ENCODE data around the gene PODN.

PODN gene

DNA sequence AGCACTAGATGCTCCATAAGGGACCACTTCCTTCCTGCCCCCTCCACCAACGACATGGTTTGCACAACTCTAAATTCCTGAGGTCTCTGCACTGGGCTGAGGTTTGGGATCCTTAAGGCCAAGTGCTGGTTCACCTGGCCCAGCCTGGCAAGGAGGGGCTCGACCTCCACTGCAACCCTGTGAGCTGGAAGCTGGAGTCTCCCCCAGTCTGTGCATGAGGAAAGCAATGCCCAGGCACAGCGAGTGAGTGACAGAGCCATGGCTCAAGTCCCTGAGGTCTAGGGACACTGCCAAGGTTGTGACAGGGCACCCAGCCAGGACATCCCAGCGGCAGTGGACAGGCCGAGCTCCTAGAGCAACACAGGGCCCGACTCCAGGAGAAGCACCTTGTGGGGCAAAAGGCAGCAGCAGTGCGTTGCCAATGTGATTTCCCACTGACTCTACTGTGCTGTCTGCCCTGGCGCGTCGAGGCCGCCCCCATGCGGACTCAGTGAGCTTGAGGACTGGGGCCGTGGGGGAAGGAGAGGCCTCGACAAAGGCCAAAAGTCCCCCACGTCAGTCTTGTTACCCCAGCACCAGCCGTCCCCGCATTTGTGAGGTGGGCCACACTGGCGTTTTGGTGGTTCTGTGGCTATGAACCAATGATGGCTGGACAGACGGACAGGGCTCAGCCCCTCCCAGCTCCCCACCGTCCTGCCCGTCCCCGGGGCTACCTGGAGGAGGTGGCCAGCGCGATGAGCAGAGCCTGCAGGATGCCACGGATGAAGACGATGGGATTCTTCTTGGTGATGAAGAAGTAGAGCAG, 30.0 kb downstream of the PODN start:
- DNase-seq: peak; percentile 40

DNA sequence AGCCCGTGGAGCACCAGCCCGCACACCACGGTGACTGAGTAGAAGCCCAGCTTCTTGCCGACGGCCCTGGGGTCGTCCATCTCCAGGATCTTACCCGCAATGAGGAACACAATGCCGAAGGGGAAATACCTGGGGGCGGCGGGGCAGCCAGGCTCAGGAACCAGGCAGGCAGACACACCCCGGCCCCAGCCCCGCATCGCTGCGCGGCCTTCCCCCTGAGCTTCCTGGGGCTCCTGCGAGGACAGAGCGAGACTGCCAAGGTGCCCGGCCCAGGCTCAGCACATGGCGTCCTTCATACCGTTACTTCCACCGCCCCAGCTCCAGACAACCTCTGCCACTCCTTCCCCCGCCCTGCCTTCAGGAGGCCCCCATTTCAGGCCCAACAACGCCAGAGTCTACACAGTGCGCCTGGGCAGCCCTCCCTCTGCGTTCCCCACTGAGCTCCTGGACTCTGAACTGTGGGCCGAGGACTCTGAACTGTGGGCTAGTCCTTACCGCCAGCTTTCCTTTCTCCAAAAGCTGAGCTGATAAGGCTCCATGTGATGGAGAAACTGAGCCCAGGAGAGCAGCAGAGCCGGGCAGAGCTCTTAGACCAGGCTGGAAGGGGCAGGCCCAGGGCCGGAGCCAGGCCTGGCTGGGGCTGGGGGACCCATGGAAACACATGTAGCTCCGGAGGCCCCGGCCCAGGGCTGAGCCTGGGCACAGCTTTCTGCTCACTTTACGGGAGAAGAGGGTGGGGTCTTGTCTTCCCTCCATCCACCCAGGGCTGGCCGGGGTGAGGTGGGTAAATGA, 30.8 kb downstream of the PODN start:
- no peak for DNase-seq

DNA sequence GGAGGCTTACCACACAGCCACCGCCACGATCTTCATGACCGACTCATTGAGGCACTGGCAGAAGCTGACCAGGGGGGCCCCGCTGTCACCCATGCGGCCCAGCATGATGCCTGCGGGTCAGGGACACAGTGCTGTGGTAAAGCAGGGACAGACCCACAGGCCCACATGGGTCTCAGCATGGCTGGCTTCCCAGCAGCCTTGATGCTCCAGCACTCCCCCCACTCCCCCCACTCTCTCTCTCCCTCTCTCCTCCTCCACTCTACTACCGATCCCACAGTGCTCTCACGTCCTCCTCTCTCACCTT, 31.4 kb downstream of the PODN start:
- DNase-seq: no peak

DNA sequence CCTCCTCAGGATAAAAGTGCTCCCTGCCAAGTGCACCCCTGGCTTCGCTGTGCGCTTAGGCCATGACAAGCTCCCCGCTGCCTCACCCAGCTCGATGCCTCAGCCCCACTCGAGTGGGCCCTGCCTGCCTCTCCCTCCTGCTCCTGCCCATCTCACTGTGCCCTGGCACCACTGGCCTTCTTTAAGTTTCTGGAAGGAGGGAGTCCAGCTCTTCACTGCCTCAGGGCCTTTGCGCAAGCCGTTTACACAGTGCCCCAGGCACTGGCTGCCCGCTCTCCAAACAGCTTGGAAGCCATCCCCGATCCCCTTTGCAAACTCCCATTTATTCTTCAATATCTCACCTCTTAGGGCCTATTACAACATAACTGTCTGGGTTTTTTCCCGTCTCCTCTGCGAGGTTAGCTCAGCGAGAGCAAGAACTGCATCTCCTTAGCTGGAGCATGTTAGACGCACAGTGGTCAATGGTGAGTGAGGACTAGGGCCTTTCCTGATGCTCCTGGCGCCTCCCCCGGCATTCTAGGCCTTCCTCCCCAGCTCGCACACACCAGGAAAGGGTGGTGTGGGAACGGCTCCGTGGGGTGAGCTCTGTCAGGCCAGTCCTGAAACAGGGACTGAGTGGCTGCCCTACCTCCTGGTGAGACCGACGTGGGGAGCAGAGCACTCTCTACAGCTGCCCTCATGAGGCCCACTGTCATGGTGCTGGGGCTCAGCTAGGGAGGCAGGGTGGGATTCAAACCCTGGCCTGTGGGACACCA, 31.9 kb downstream of the PODN start:
- DNase-seq: no peak

DNA sequence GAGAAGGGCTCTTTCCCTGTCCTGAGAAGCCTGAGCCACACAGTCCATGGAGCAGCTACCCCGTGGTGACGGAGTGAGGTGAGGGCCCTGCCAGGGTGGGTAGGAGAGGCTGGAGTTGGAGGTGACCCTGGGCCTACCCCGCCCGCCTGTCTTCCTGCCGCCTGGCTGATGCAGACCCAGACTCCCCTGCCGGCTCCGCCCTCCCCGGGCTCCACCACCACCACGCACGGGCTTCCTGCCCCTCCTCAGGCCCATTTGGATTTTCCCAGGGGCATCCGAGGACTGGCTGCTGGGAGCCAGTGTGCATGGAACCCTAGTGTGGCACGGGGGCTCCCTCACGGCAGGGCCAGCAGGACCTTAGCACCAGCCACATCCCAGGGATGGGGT, 32.5 kb downstream of the PODN start:
- DNase-seq: no peak

DNA sequence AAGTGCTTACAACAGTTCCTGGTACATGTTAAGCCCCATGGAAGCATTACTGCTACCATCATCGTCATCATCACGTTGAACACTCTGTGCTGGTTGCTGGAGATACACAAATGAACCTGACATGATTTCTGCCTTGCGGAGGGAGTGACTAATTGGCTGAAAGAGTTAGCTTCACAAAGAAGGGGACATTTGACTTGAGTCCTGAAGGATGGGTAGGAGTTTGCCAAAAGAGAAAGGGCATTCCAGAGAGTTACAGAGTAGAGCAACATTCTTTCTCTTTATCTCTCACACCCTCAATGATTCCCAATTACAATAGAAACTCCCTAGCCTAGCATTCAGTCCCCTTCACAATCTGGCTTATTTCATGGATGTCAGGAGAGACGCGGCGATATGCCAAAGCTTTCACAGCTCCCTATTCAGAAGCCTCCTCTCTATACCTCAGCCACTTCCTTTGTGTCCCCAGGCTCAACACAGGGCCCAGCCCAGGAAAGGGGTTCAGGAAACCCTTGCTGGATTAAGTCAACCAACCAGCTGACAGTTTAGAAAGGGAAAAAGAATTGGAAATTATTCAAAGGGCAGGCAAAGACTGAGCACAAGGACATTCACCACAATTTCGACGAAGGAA, 42.4 kb downstream of the PODN start:
- DNase-seq: no peak

DNA sequence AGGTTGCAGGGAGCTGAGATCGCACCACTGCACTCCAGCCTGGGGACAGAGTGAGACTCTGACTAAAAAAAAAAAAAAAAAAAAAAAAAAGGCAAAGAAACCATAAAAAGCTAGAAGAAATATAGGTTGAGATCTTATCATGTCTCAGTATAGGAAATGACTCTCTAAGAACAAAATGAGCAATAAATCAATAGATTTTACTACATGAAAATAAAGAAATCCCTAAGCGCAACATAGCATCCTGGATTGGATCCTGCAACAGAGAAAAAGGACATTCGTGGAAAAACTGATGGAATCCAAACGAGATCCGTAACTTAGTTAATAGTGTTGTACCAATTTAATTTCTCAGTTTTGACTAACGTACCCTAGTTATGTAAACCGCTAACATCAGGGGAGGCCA, 45.1 kb downstream of the PODN start:
- DNase-seq: no peak

DNA sequence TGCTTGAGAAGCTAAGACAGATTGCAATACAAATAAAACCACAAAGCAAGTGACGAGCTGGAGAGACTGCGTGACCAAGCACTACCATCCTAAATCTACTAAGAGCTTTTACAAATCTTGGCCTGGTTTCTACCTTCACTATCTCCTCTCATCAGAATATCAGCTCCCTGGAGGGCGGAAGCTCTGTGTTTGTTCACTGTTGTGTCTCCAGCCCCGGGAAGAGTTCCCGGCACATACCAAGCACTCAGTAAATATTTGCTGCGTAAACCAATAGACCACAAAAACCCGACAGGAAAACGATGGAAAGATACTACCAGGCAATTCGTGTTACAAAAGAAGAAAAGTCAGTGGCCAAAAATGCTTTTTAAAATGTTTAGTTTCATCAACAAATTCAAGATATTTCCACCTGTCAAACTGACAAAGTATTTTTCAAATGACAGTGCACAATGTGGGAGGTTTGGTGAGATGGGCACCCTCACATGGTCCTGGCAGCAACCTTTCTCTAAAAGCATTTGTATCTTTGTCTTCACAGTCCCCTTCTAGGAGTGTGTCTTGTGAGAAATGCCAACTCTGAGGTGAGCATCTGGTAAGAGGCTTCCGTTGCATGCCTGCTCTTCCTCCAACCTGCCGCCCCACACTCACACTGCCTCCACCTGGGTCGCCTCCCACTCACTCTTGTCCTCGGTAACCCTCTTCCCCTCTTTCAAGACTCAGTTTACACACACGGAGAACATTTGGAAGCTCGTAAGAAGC, 45.7 kb downstream of the PODN start:
- DNase-seq: no peak

DNA sequence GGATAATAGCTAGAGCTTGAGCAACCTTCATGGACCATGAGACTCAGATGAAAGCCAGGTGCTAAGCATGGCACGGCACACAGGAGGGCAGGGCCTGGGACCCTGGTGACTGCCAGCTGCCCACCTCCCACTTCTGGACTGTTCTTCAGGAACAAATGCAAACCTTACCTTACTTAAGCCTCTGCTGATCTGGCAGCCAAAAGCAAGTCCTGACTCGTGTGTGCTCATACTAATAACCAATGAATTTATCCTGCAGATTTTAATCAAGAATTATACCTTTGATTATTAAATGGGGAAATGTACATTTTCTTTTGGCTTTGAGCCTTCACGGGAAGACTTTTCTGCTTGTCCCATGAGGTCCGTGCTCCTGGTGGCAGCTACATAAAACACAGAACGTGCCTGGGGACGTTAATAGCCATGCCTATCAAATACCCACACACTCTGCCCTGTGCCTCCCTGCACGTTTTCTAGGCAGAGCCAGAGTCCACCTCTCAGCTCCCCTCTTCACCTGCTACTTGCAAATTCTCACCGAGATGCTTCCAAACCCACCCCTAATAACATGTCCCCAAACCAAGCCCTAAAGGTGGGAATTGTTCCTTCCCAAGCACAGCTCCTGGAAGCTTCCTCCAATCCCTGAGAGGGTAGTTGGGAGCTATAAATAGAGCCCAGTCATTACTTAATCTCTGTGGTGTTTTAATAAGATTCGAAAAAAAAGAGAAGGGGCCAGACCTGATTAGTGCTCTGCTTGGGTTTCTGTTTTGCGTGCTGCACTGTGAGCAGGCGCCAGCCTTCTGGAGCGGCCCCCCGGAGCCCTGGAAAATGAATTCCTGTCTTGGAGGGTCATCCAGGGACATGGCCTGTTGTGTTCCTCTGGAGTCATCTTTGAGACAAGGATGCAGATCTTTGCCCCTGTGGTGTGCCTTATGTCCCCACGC, 46.9 kb downstream of the PODN start:
- no peak for DNase-seq

DNA sequence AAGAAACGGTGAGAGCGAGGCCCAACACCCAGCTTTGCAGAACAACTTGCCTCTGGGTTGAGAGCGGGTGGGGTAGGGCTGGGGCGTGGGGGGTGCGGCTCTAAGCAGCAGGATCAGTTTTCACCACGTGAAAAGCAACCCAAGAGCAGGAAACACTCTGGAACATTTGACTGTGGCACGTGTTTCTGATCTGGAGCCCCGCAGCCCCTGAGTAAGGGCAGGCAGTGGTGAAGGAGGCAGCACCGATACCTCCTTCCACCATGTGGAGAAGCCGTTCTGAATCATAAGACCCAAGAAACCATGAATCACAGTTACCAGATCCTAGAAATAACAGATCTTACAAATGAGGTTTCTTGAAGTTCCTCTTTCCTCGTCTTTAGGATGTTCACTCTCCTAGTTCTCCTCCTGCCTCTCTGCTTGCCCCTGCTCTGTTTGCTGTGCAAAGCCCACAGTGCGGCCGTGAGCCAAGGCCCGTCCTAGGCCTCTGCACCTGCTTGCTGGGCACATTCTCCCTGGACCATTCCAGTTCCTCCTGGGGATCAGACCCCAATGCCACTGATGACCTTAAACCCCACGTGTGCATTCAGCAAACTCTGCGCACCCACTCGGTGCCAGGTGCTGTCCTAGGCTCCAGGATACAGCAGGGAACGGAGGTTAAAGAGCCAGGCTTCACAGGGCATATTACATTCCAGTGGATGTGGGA, 48.5 kb downstream of the PODN start:
- no peak for DNase-seq

DNA sequence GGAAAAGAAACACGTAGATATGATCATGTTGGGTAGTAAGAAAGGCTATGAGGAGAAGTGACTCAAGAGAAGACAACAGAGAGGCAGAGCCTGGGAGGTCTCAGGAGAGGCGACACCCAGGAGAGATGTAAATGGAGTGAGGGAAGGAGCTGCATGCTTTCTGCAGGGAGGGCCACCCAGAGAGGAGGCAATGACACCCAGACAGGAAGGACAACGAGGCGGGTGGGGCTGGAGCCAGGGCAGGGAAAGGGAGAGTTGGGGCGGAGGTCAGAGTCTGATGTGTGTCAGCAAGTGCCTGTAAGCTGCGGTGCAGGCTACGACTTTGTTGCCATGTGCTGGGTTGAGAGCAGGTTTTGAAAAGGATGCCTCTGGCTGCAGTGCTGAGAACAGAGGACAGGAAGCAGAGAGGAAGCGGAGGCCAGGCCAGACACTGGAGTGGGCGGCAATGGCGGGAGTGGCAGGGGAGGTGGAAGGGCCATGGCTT, 49.1 kb downstream of the PODN start:
- DNase-seq: no peak

DNA sequence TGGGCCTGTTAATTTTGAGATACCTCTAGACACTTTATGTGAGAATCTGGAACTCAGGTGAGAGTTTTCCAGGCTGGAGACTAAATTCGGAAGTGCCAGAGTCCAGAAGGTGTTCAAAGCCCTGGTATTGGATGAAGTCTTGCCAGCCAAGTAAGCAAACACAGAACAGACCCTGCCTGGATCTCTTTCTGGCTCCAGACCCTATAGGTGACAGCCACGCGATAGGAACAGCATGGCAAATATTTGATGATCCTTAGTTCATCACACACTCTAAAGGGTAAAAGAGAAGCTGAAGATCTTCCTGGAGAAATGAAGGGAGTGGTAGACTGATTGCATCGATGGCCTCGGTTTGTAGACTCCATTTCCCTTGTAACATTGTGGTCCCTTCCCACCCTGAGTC, 49.7 kb downstream of the PODN start:
- DNase-seq: no peak

DNA sequence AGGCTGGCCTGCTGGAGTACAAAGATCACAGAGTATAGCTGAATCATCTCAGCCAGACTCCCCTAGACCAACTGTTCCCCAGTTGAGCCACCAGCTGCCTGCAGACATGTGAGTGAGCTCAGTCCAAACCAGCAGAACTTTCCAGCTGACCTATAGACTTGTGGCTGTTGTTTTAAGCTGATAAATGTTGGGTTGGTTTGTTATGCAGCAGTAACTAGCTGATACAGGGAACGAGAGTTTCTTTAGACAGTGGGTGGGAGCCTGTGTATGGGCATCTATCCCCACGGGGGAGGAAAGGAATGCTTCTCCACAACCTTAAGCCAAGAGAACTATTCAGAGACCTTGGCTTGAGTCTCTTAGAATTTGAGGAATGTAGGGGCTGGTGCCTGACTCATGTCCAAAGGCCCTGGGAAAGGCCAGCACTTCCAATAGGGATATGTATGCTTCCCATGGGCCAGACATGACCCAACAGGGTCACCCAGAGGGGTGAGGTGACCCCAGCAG, 50.3 kb downstream of the PODN start:
- no peak for DNase-seq

DNA sequence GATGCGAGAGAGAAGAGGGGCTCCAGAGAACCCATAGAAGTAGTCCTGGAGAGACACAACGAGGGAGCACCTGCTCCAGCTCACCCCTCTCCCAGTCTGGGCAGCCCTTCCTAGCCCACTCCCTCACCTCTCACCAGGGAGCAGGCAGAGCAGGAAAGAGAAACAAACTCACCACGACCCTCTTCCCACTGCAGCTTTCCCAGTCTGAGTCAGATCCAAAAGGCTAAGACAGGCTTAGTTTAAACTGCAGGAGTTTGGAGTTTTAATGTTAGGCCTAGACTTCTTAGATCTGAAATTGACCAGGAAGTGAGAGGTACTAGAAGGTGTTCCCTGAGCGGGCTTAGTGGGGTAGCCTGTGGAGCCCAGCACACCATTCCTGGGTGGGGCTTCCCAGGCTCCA, 50.8 kb downstream of the PODN start:
- no peak for DNase-seq

DNA sequence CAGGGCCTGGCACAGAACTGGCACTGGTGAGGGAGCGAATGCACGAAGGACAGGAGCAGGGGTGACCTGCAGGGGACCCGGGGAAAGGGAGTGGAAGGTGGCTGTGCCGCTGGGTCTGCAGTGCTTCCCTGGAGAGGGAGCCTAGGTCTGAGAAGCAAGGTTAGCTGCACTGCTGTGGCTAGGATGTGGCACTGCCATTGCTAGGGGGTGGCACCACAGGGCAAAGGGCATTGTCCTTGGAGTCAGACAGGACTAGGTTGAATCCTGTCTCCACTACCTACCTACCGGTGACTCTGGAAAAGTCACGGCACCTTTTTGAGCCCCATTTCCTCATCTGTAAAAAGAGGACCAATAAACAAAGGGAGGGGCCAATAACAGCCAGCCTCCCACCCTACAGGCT, 52.1 kb downstream of the PODN start:
- no peak for DNase-seq

DNA sequence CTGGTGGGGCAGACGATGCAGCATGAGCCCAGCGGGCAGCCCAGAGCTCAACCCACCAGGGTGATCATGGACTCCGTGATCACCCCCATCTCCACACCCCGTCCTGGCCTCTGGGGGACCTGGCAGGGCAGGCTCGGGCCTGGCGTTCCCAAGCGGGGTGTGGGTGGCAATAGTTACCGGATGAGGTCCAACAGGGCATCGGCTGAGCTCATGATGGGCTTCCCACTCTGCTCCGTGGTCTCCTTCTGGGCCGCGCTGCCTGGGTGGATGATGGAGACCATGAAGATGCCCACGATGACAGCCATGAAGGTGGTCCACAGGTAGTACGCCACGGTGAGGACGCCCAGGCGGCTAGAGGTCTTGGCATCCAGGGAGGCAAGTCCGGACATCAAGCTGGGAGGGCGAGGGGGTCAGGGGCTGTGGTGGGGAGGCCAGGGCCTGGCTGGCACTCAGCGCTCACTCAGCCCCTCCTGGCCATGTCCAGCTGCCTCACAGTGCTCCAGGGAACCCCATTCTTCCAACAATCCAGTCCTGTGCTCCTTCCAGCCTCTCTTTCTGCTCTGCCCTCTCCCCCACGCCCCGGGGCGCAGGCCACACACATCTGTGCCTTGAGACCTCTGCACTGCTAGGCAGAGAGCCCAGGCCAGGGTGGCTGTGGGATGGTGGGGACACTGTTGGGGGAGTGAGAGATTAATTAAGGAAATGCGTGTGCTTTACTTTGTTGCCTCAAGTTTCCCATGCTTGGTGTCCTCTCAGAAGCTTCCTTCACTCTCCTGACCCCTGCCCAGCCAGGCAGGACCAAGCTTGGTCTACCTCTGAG, 52.8 kb downstream of the PODN start:
- DNase-seq: no peak

DNA sequence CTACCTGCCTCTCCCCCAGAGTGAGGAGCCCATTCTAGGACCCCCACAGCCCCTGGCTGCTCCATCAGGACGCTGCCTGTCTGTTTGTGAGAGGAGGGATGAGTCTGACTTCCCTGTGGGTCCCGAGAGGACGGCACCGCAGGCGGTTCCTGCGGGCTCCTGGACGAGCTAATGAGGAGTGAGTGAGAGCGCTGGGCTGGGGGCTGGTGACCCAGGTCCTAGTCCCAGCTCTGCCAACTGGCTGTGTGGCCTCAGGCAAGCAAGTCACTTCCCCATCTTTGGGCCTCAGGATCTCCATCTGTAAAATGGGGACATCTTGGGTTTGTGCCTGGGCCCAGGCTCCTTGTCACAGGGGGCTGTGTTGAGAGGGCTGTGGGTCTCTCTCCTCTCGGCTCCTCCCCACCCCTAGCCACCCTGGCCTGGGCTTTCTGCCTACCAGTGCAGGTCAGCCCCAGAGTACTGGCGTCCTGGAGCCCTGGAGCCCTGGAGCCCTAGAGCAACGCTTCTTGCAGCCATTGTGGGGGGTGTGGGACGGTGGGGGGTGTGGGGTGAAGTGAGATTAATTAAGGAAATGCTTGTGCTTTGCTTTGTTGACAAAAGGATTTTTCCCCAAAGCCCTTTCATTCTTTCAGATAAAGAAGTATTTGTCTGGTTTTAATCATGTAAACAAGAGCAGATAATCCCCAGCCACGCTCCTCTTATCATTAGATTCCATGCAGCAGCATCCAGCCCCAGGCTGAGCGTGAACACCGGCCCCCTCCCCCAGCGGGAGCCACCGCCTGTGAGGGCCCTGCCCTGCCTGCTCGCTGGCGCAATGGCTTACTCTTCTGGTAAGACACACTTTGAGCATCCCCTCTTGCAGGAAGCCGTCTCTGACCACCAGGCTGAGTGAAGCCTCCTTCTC, 53.6 kb downstream of the PODN start:
- DNase-seq: no peak

DNA sequence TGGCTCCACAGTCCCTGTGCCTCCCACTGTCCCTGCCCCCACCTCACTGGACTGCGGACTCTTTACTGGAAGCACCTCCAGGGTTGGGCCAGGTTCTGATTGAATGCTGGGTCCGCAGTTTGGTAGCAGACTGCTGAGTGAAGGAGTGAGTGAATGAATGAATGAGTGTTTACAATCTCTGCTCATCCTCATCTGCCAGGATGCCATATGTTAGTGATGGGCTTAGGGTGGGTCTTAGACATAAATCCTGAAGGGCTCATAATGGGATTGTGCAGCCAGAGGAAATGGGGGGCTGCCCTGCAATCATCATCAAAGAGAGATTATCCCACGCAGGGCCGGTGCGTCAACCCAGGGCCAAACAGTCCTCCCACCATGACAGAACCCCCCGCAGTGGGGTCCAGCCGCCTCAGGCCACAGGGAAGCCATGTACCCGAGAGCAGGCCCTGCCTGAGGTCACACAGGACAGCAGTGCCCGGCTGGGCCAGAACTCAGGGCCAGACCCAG, 54.3 kb downstream of the PODN start:
- no peak for DNase-seq
